HCT116 (cell line): ENCODE data around the gene MRPL24. TPM values are rescaled to one million over a fixed set of nuclear protein-coding genes. Genes with fewer than 3 reads are reported as not detected.

Source experiments
- ATAC-seq: fragments of 200-7000 bp; cut with Tn5 transposase; 2 replicates; pipeline ENCODE4 v1.9.1; 2020; ENCODE audit warnings: mild to moderate bottlenecking, moderate library complexity
- BruUV-seq: library from RNA; stranded (reverse); fragments of 400-500 nt; replicated peaks from 2 replicates; lab custom pipeline; 2021; lab: Mats Ljungman, UMichigan
- CTCF ChIA-PET: fragments of 300-600 bp; sonication (Branson Sonifier 250); formaldehyde crosslinking; loops from one replicate; lab custom pipeline; 2021; ENCODE audit warnings: antibody characterized with exemption; lab: Charles Lee
- POLR2A ChIA-PET: fragments of 300-600, 350-600 bp; sonication (Branson Sonifier 250); formaldehyde crosslinking; loops from one replicate; lab custom pipeline; 2021; ENCODE audit warnings: antibody characterized with exemption; lab: Charles Lee
- RAD21 ChIA-PET, 2 experiments: fragments of 300-600 bp; sonication (Branson Sonifier 250); formaldehyde crosslinking; loops; one replicate each; lab custom pipeline; 2023; ENCODE audit warnings: low total read pairs in 2 of 2; ENCODE audit not compliant: uncharacterized antibody in 2 of 2, unreplicated experiment in 2 of 2, low non-redundant PET in 1 of 2; lab: Charles Lee
- DNase-seq: peaks from one replicate; pipeline ENCODE4 v3.0.0-alpha.2; 2010; ENCODE audit warnings: low read depth, low spot score
- H2AFZ ChIP-seq: fragments of 200-600 bp; shearing (Covaris generic), sonication (generic); 2 replicates; pipeline ENCODE4 v1.6.1; 2017; ENCODE audit warnings: low read depth, mixed run types, mixed read lengths, antibody characterized with exemption, low read length; ENCODE audit not compliant: poor library complexity, severe bottlenecking
- H3K27ac ChIP-seq: 2 replicates; pipeline ENCODE4 v1.5.1; 2012; ENCODE audit warnings: low read depth, low read length
- H3K27me3 ChIP-seq: fragments of 200-600 bp; sonication (generic); 2 replicates; pipeline ENCODE4 v1.6.1; 2016; ENCODE audit warnings: mixed run types, low read length, mixed read lengths; ENCODE audit not compliant: insufficient read depth
- H3K36me3 ChIP-seq, 2 experiments: fragments of 200-500 bp in 1 of 2; fragments of 200-600 bp in 1 of 2; sonication (Bioruptor generic) in 1 of 2; sonication (generic) in 1 of 2; 2 replicates each; pipeline versions ENCODE4 v1.5.1 to v1.6.1; 2014 to 2016; ENCODE audit warnings: low read length in 2 of 2, inconsistent platforms in 1 of 2, mixed read lengths in 1 of 2, mixed run types in 1 of 2; ENCODE audit not compliant: insufficient read depth in 2 of 2, control insufficient read depth in 1 of 2
- H3K4me1 ChIP-seq, 2 experiments: fragments of 200-600 bp in 1 of 2; sonication (generic) in 1 of 2; 2 replicates each; pipeline versions ENCODE4 v1.5.1 to v1.6.1; 2012 to 2017; ENCODE audit warnings: low read length in 2 of 2, inconsistent platforms in 1 of 2, mild to moderate bottlenecking in 1 of 2, mixed read lengths in 1 of 2, mixed run types in 1 of 2, moderate library complexity in 1 of 2; ENCODE audit not compliant: insufficient read depth in 2 of 2, control insufficient read depth in 1 of 2
- H3K4me2 ChIP-seq: fragments of 200-600 bp; sonication (generic); 2 replicates; pipeline ENCODE4 v1.6.1; 2017; ENCODE audit warnings: mixed run types, low read length, mixed read lengths
- H3K4me3 ChIP-seq, 2 experiments: fragments of 200-600 bp in 1 of 2; sonication (generic) in 1 of 2; replicated peaks in 1 of 2; 2 replicates each; pipeline ENCODE4 v1.5.1; 2011 to 2016; ENCODE audit warnings: low read length in 2 of 2, control low read depth in 1 of 2, low read depth in 1 of 2, mild to moderate bottlenecking in 1 of 2, mixed read lengths in 1 of 2, mixed run types in 1 of 2
- H3K79me2 ChIP-seq: fragments of 200-600 bp; sonication (generic); 2 replicates; pipeline ENCODE4 v1.6.1; 2017; ENCODE audit warnings: mild to moderate bottlenecking, mixed run types, low read length, moderate library complexity, mixed read lengths; ENCODE audit not compliant: insufficient read depth
- H3K9ac ChIP-seq: fragments of 200-600 bp; sonication (generic); 2 replicates; pipeline ENCODE4 v1.6.1; 2016; ENCODE audit warnings: low read length, mixed read lengths
- H3K9me2 ChIP-seq: fragments of 200-600 bp; sonication (generic), shearing (Covaris generic); 2 replicates; pipeline ENCODE4 v1.6.1; 2017; ENCODE audit warnings: mixed run types, mild to moderate bottlenecking, moderate library complexity; ENCODE audit not compliant: insufficient read depth
- H3K9me3 ChIP-seq, 2 experiments: fragments of 200-500 bp in 1 of 2; fragments of 200-600 bp in 1 of 2; sonication (Bioruptor generic) in 1 of 2; sonication (generic) in 1 of 2; 2 replicates each; pipeline ENCODE4 v1.6.1; 2014 to 2017; ENCODE audit warnings: low read length in 2 of 2, mixed read lengths in 2 of 2, inconsistent platforms in 1 of 2, low read depth in 1 of 2, mild to moderate bottlenecking in 1 of 2, mixed run types in 1 of 2, moderate library complexity in 1 of 2; ENCODE audit not compliant: control insufficient read depth in 1 of 2, insufficient read depth in 1 of 2
- H4K20me1 ChIP-seq: fragments of 200-600 bp; sonication (generic), shearing (Covaris generic); 2 replicates; pipeline ENCODE4 v1.6.1; 2017; ENCODE audit warnings: mixed run types, mild to moderate bottlenecking, moderate library complexity; ENCODE audit not compliant: insufficient read depth
- CEBPB ChIP-seq: IDR thresholded peaks from 2 replicates; pipeline ENCODE4 v1.6.1; 2012; ENCODE audit warnings: low read depth
- EGR1 ChIP-seq: IDR thresholded peaks from 2 replicates; pipeline ENCODE4 v1.6.1; 2012; ENCODE audit warnings: low read depth
- FOSL1 ChIP-seq: IDR thresholded peaks from 2 replicates; pipeline ENCODE4 v1.6.1; 2012; ENCODE audit warnings: low read depth
- POLR2A ChIP-seq: IDR thresholded peaks from 2 replicates; pipeline ENCODE4 v1.7.0; 2011; ENCODE audit warnings: borderline replicate concordance; ENCODE audit not compliant: insufficient read depth, insufficient read length; ENCODE audit errors: extremely low read depth
- TCF7L2 ChIP-seq: IDR thresholded peaks from 2 replicates; pipeline ENCODE4 v1.7.0; 2011; ENCODE audit warnings: borderline replicate concordance, inconsistent platforms; ENCODE audit not compliant: insufficient read depth, insufficient read length; ENCODE audit errors: extremely low read depth
- YY1 ChIP-seq: IDR thresholded peaks from 2 replicates; pipeline ENCODE4 v1.6.1; 2011; ENCODE audit warnings: low read length, low read depth, moderate library complexity, mild to moderate bottlenecking; ENCODE audit not compliant: insufficient replicate concordance; ENCODE audit errors: extremely low read depth
- ZFX ChIP-seq: fragments of 450-650 bp; IDR thresholded peaks from 2 replicates; pipeline ENCODE4 v1.6.1; 2017
- intact Hi-C: fragments of 100-400 bp; cut with micrococcal nuclease; formaldehyde crosslinking; loops from 2 replicates; pipeline ENCODE4 v1.10.0; 2022
- total RNA-seq: library from RNA; stranded (reverse); gene quantifications from one replicate; pipeline ENCODE4 v1.2.1, GENCODE V29; 2021; ENCODE audit not compliant: unreplicated experiment
- TF ChIP-seq, protein P1 (sequence below), 3 experiments: fragments of 200-600 bp in 1 of 3; sonication (generic) in 1 of 3; IDR thresholded peaks in 2 of 3; conservative IDR thresholded peaks in 1 of 3; 2 replicates each; pipeline ENCODE4 v1.5.1; 2012 to 2017; ENCODE audit warnings: low read depth in 2 of 3, low read length in 2 of 3, antibody characterized with exemption in 1 of 3, borderline replicate concordance in 1 of 3, control low read depth in 1 of 3, mild to moderate bottlenecking in 1 of 3, mixed read lengths in 1 of 3, mixed run types in 1 of 3, moderate library complexity in 1 of 3; ENCODE audit not compliant: insufficient read depth in 1 of 3

Gene MRPL24
- total RNA-seq, 1 experiment from 2014 or later = 111 TPM

DNA sequence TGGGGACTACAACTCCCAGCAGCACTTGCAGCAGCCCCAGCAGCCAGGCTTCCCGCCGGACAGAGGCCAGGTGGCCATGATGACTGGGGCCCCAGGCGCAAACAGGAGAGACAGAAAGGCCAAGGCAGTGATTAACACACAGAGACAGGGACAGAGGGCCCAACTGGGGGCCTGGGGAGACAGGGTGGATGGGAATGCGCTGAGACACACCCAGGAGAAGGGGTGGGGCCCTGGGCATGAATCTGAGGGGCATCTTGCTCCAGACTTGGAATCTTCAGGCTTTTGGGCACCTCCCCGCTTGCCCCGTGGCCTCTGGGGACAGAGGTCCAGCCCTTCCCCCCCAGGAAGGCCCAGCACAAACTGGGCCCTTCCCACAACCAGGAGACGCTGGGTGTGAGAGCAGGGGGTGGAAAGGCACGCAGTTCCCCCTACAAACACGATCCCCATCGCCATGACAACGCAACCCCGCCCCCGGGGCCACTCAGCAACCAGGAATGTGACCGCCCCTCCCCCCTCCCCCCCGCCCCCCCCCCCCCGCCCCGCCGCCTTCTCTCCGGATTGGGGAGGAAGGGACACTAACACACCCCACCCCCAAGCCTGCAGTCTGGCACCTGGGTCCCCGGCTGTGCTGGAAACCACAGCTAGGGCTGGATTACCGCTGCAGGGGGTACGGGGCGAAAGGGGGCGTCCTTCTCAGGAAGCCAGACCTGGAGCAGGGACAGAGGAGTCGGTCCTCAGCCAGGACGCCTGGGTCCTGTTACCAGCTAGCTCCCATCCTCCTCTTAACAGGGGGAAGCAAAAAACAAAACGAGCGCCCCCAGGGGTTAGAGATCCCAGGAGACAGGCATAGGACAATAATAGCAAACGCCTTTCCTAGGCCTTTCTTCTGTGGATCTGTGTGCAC lies 6.1 kb upstream of the MRPL24 start (continued):
- TF ChIP-seq, protein P1, sequence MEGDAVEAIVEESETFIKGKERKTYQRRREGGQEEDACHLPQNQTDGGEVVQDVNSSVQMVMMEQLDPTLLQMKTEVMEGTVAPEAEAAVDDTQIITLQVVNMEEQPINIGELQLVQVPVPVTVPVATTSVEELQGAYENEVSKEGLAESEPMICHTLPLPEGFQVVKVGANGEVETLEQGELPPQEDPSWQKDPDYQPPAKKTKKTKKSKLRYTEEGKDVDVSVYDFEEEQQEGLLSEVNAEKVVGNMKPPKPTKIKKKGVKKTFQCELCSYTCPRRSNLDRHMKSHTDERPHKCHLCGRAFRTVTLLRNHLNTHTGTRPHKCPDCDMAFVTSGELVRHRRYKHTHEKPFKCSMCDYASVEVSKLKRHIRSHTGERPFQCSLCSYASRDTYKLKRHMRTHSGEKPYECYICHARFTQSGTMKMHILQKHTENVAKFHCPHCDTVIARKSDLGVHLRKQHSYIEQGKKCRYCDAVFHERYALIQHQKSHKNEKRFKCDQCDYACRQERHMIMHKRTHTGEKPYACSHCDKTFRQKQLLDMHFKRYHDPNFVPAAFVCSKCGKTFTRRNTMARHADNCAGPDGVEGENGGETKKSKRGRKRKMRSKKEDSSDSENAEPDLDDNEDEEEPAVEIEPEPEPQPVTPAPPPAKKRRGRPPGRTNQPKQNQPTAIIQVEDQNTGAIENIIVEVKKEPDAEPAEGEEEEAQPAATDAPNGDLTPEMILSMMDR (IDR thresholded peaks at IDR 0.05 in 2 of 3, conservative IDR thresholded peaks at IDR 0.05 in 1 of 3; ENCODE audit: borderline replicate concordance in 1 of 3, insufficient read depth in 1 of 3, low read depth in 2 of 3, low read length in 2 of 3) = peak in 2 of 3 experiments; percentile 39 to 41; a peak in 3 of 6 replicates
- TF ChIP-seq TCF7L2 = no peak
- no peak for TF ChIP-seq EGR1
- peak; percentile 67 for TF ChIP-seq ZFX
- no peak for TF ChIP-seq POLR2A
- TF ChIP-seq YY1 = peak; percentile 89

DNA sequence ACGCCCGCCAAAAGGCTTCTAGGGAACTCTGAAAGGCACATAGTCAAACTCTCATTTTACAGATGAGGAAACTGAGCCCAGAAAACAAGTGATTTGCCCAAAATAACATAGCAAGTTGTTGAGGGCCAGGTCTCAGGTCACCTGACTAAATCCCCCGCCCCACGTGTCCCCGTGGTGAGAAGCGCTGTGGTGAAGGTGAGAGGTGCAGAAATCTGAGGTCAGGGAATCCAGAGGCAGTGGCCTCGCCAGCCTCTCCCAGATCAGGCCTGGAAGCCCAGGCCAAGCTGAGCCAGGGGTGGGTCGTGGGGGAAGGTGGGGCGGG lies 5.5 kb upstream of the MRPL24 start:
- BruUV-seq = no TSS peak
- H3K4me2 ChIP-seq = peak overlapping the region; percentile 97
- H3K4me1 ChIP-seq = peaks cover 34 to 70% of the 10 kb centered on the region in 2 experiments
- no peak for DNase-seq
- H3K27me3 ChIP-seq = no peaks in the 10 kb centered on the region
- peaks cover 16 to 21% of the 10 kb centered on the region in 2 experiments; a peak in 2 of 4 replicates for H3K36me3 ChIP-seq
- no peak overlapping the region for H2AFZ ChIP-seq
- H3K4me3 ChIP-seq = peak overlapping the region; percentile 58 to 97
- H4K20me1 ChIP-seq = no peaks in the 10 kb centered on the region
- peaks cover 83% of the 10 kb centered on the region for H3K79me2 ChIP-seq
- H3K27ac ChIP-seq = peak overlapping the region; percentile 99
- no peaks in the 10 kb centered on the region for H3K9me3 ChIP-seq
- ChIA-PET CTCF (interaction anchor here (0.7 to 0.9 kb wide), 2 partner anchors 18 to 20 kb away, joined by 3 read pairs; partner anchors contain the start of genes ISG20L2 and METTL25B), POLR2A (no interaction called here)
- no peak for TF ChIP-seq CEBPB
- no peak for TF ChIP-seq FOSL1
- TF ChIP-seq, all 23 proteins: peak for 0
- RAD21 ChIA-PET = no interaction called here
- Histone ChIP-seq H3K9ac (peak overlapping the region; percentile 94), H3K9me2 (no peaks in the 10 kb centered on the region)
- intact Hi-C loops = loop anchor here (10.0 kb wide), 1 partner anchor 242 kb away; the partner anchor contains the start of gene MEF2D
- ATAC-seq = no peak
